Ramos (cell line): Measurements from ENCODE around the gene PDGFA.
"Not testable (repeated sequence)": the region's sequence is repeated elsewhere in the genome, so short reads cannot be mapped to it uniquely, and the experiment has no call there.

Experiments used
- in situ Hi-C: fragments of 300-500 bp; cut with MboI; formaldehyde crosslinking; loops from one replicate; pipeline ENCODE4 v1.14.3; 2022; ENCODE audit warnings: low sequenced_read_pairs; ENCODE audit not compliant: unreplicated experiment

Gene PDGFA

GRCh38 chr7:552868-553635 is 33.4 kb upstream of the PDGFA start:
- in situ Hi-C loops = no loop called here

- in situ Hi-C loops = not testable (repeated sequence)
Observed at GRCh38 chr7:552151-552867, 32.7 kb upstream of the PDGFA start.

GRCh38 chr7:551615-551970 is 31.9 kb upstream of the PDGFA start:
- in situ Hi-C loops = not testable (repeated sequence)

GRCh38 chr7:550881-551614 is 31.4 kb upstream of the PDGFA start:
- in situ Hi-C loops = no loop called here

GRCh38 chr7:549891-550625 is 30.4 kb upstream of the PDGFA start:
- in situ Hi-C loops = no loop called here

GRCh38 chr7:549066-549890 is 29.6 kb upstream of the PDGFA start:
- in situ Hi-C loops = no loop called here

- in situ Hi-C loops = no loop called here
Observed at GRCh38 chr7:548401-548800, 28.8 kb upstream of the PDGFA start.

- in situ Hi-C loops = no loop called here
Observed at GRCh38 chr7:545470-545869, 25.8 kb upstream of the PDGFA start.

- in situ Hi-C loops = no loop called here
Observed at GRCh38 chr7:544338-545221, 24.9 kb upstream of the PDGFA start.

- in situ Hi-C loops = no loop called here
Observed at GRCh38 chr7:543501-544337, 24.1 kb upstream of the PDGFA start.

GRCh38 chr7:542713-543500 is 23.3 kb upstream of the PDGFA start:
- in situ Hi-C loops = no loop called here

GRCh38 chr7:542131-542712 is 22.6 kb upstream of the PDGFA start:
- in situ Hi-C loops = no loop called here

GRCh38 chr7:541661-542060 is 22.0 kb upstream of the PDGFA start:
- in situ Hi-C loops = no loop called here

- in situ Hi-C loops = no loop called here
Observed at GRCh38 chr7:540997-541396, 21.4 kb upstream of the PDGFA start.

- in situ Hi-C loops = no loop called here
Observed at GRCh38 chr7:540579-540978, 20.9 kb upstream of the PDGFA start.

- in situ Hi-C loops = no loop called here
Observed at GRCh38 chr7:539731-540411, 20.2 kb upstream of the PDGFA start.
